Type B pancreatic cell (in vitro differentiated cells): ENCODE results near the gene SDF4. TPM values are rescaled to one million over a fixed set of nuclear protein-coding genes. Genes with fewer than 3 reads are reported as not detected.

Experiments used
- DNase-seq: peaks from one replicate; pipeline ENCODE4 v3.0.0; 2021; ENCODE audit warnings: mixed read lengths; ENCODE audit not compliant: unreplicated experiment; ENCODE audit errors: extremely low spot score
- H3K27ac Mint-ChIP-seq: 2 replicates; pipeline ENCODE4 v1.8.0; 2021; ENCODE audit warnings: mild to moderate bottlenecking, mixed read lengths
- H3K27me3 Mint-ChIP-seq: 2 replicates; pipeline ENCODE4 v1.8.0; 2021; ENCODE audit warnings: mixed read lengths
- H3K36me3 Mint-ChIP-seq: 2 replicates; pipeline ENCODE4 v1.8.0; 2021; ENCODE audit warnings: mixed read lengths
- H3K4me1 Mint-ChIP-seq: one replicate; pipeline ENCODE4 v1.8.0; 2021; ENCODE audit warnings: mixed read lengths; ENCODE audit not compliant: unreplicated experiment
- H3K4me3 Mint-ChIP-seq: 2 replicates; pipeline ENCODE4 v1.8.0; 2021; ENCODE audit warnings: mild to moderate bottlenecking, mixed read lengths
- H3K9me3 Mint-ChIP-seq: 2 replicates; pipeline ENCODE4 v1.8.0; 2021; ENCODE audit warnings: mixed read lengths
- total RNA-seq: library from RNA; stranded (reverse); gene quantifications from 2 replicates; pipeline ENCODE4 v1.2.1, GENCODE V29; 2021; ENCODE audit warnings: low replicate concordance
- TF ChIP-seq, protein P1 (sequence below): fragments of 200-600 bp; sonication (generic); conservative IDR thresholded peaks from 2 replicates; pipeline ENCODE4 v1.5.0; 2021; ENCODE audit warnings: antibody characterized with exemption, mild to moderate bottlenecking

SDF4 gene
- total RNA-seq, 1 donor from 2014 or later, result 116 TPM

DNA sequence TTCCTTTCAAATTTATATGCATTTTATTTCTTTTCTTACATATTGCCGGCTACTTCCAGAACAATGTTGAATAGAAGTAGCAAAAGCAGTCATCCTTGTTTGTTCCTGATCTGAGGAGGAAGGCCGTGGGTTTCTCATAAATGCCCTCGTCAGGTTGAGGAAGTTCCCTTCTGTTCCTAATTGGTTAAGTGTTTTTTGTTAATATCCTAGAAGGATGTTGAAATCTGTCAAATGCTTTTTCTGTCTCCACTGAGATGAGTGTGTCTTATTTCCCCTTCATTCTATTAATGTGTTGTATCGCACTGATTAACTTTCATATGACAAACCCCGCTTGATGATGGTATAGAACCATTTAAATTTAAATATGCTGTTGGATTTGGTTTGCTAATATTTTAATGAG is 42.7 kb downstream of the SDF4 start:
- H3K4me1 Mint-ChIP-seq, result no peaks in the 10 kb centered on the region
- peaks cover 5% of the 10 kb centered on the region for H3K9me3 Mint-ChIP-seq
- no peak for DNase-seq
- H3K4me3 Mint-ChIP-seq, result no peak overlapping the region
- peaks cover 3% of the 10 kb centered on the region for H3K27me3 Mint-ChIP-seq
- H3K36me3 Mint-ChIP-seq, result no peaks in the 10 kb centered on the region
- TF ChIP-seq, protein P1, sequence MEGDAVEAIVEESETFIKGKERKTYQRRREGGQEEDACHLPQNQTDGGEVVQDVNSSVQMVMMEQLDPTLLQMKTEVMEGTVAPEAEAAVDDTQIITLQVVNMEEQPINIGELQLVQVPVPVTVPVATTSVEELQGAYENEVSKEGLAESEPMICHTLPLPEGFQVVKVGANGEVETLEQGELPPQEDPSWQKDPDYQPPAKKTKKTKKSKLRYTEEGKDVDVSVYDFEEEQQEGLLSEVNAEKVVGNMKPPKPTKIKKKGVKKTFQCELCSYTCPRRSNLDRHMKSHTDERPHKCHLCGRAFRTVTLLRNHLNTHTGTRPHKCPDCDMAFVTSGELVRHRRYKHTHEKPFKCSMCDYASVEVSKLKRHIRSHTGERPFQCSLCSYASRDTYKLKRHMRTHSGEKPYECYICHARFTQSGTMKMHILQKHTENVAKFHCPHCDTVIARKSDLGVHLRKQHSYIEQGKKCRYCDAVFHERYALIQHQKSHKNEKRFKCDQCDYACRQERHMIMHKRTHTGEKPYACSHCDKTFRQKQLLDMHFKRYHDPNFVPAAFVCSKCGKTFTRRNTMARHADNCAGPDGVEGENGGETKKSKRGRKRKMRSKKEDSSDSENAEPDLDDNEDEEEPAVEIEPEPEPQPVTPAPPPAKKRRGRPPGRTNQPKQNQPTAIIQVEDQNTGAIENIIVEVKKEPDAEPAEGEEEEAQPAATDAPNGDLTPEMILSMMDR, result no peak
- H3K27ac Mint-ChIP-seq, result no peak overlapping the region

DNA sequence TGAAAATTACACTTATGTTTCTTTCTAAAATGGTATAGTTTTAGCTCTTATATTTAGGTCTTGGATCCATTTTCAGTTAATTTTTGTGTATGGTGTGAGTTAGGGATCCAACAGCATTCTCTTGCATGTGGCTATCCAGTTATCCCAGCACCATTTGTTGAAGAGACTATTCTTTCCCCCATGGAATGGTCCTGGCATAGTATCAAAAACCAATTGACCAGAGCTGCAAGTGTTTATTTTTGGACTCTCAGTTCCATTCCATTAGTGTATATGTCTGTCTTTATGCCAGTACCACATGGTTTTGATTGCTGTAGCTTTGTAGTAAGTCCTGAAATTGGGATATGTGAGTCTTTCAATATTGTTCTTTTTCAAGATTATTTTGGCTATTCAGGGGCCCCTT is 43.9 kb downstream of the SDF4 start:
- TF ChIP-seq, protein P1, result no peak
- H3K27ac Mint-ChIP-seq, result no peak overlapping the region
- DNase-seq, result no peak
- no peak overlapping the region for H3K4me3 Mint-ChIP-seq
- H3K4me1 Mint-ChIP-seq, result no peaks in the 10 kb centered on the region
- peaks cover 3% of the 10 kb centered on the region for H3K27me3 Mint-ChIP-seq
- peaks cover 5% of the 10 kb centered on the region for H3K9me3 Mint-ChIP-seq
- no peaks in the 10 kb centered on the region for H3K36me3 Mint-ChIP-seq

DNA sequence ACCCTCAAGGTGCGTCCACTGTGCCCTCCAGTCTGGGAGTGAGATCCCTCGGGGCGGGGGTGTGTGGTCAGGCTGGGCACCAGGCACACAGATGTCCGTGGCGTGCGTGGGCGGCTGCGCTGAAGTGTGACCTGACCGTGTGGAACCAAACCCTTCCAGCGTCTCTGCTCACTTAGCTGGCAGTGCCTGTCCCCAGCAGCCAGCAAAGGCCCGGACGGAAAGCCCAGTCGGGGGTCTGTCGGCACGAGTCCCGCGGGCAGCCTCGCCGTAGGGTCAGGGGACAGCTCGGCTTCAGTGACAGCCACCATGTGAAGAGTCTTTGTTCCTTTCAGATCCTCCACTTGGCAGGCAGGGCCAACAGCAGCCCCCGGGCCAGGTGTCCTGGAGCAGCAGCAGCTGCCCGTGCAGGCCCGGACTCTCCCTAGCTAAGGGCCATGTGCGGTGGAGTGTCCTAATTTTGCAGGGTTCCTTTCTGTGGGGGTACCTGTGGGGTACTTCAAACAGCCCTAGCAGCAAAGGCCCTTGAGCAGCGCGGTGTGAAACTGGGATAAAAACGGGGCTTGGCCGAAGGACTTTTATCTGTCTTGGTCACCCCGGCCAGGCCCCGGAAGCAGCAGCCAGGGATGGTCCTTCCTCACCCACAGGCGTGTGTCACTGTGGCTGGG is 46.6 kb downstream of the SDF4 start:
- Mint-ChIP-seq H3K4me1 (peaks cover 4% of the 10 kb centered on the region), H3K27me3 (peaks cover 2% of the 10 kb centered on the region), H3K36me3 (no peaks in the 10 kb centered on the region), H3K4me3 (no peak overlapping the region), H3K27ac (no peak overlapping the region), H3K9me3 (no peaks in the 10 kb centered on the region)
- DNase-seq, result no peak
- TF ChIP-seq, protein P1, result no peak

DNA sequence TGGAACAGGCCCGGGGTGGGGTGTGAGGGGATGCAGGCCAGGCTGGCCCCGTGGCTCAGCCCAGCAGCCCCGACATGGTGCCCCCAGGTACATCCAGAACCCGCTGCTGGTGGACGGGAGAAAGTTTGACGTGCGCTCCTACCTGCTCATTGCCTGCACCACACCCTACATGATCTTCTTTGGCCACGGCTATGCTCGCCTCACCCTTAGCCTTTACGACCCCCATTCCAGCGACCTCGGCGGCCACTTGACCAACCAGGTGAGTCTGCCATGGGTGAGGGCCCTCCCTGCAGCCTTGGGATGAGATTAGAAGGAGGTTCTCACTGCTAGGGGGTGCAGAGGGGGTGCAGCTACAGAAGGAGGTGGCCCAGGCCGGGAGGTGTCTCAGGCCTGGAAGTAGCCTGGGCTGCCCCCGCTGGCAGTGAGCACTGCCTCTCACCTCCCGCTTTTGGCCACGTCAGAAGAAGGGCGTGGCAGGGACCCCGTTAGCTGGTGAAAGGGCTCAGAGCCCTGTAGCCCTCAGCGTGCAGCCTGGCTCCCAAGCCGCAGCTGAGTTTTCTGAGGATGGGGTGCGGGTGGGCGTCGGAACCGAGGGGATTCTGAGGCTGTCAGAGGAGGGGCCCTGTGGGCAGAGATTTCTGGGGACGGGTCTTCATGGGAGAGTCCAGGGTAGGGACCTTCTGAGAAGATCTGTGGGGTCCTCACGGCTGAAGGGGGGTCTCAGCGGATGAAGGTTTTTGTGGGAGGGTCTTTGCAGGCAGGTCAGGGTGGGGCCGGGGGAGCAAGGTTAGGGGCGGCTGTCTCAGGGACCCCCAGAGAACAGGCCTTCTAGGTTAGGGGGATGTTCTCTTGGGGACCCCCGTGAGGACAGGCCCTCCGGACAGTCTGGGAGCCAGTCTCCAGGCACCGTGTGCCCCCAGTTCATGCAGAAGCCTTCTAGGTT is 47.7 kb downstream of the SDF4 start:
- Mint-ChIP-seq H3K36me3 (no peaks in the 10 kb centered on the region), H3K4me1 (peaks cover 4% of the 10 kb centered on the region), H3K27ac (no peak overlapping the region), H3K4me3 (no peak overlapping the region), H3K27me3 (no peaks in the 10 kb centered on the region), H3K9me3 (no peaks in the 10 kb centered on the region)
- TF ChIP-seq, protein P1, result no peak
- no peak for DNase-seq

DNA sequence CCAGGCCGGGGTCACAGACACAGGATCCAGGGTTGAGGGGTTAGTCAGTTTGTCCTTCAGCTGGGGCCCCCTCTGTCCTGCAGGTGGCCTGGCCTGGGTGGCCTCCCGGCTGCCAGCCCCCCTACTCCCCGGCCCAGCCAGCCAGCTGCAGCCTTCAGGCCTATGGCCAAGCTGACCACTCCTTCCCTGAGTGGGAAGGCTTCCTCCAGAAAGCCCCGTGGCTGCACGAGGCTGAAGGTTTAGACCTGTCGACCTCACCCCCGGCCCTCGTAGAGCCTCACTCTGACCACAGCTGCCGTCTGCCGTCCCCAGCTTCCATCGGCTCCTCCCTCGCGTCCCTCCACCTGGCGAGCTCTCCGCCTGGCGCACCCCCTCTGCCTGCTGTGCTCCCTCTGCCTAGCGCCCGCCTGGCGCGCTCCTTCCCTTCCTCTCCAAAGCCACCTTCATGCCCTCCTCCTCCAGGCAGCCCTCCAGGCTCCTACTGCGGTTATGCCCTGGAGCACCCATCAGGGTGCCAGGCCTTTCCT is 48.5 kb downstream of the SDF4 start:
- no peak overlapping the region for H3K4me3 Mint-ChIP-seq
- no peak overlapping the region for H3K27ac Mint-ChIP-seq
- H3K36me3 Mint-ChIP-seq, result no peaks in the 10 kb centered on the region
- no peaks in the 10 kb centered on the region for H3K9me3 Mint-ChIP-seq
- TF ChIP-seq, protein P1, result no peak
- H3K27me3 Mint-ChIP-seq, result no peaks in the 10 kb centered on the region
- no peak for DNase-seq
- peaks cover 4% of the 10 kb centered on the region for H3K4me1 Mint-ChIP-seq
